Measurements from ENCODE around the gene ECE2.

ECE2 gene

GRCh38 chr3:184315543-184315867, 39.7 kb downstream of the ECE2 start:
- no peak for DNase-seq

GRCh38 chr3:184315871-184316661, 40.2 kb downstream of the ECE2 start:
- no peak for DNase-seq

- no peak for DNase-seq
Measured at GRCh38 chr3:184316792-184317191, 41.0 kb downstream of the ECE2 start.

- DNase-seq: no peak
Measured at GRCh38 chr3:184317201-184317600, 41.4 kb downstream of the ECE2 start.

GRCh38 chr3:184320104-184320445, 44.3 kb downstream of the ECE2 start:
- DNase-seq: peak; percentile 90

GRCh38 chr3:184321666-184322065, 45.8 kb downstream of the ECE2 start:
- no peak for DNase-seq

GRCh38 chr3:184322731-184323487, 47.1 kb downstream of the ECE2 start:
- no peak for DNase-seq

GRCh38 chr3:184323696-184324095, 47.9 kb downstream of the ECE2 start:
- no peak for DNase-seq

GRCh38 chr3:184325269-184325668, 49.4 kb downstream of the ECE2 start:
- no peak for DNase-seq

GRCh38 chr3:184325715-184326369, 50.0 kb downstream of the ECE2 start:
- DNase-seq: no peak

- no peak for DNase-seq
Measured at GRCh38 chr3:184327171-184327570, 51.3 kb downstream of the ECE2 start.

GRCh38 chr3:184328516-184328915, 52.7 kb downstream of the ECE2 start:
- no peak for DNase-seq

GRCh38 chr3:184332370-184333090, 56.7 kb downstream of the ECE2 start:
- DNase-seq: no peak

GRCh38 chr3:184333190-184333589, 57.4 kb downstream of the ECE2 start:
- no peak for DNase-seq

GRCh38 chr3:184333700-184334099, 57.9 kb downstream of the ECE2 start:
- DNase-seq: no peak

- DNase-seq: no peak
Measured at GRCh38 chr3:184334470-184335158, 58.8 kb downstream of the ECE2 start.

GRCh38 chr3:184335291-184335660, 59.5 kb downstream of the ECE2 start:
- no peak for DNase-seq

- DNase-seq: peak; percentile 92
Measured at GRCh38 chr3:184335661-184336546, 60.1 kb downstream of the ECE2 start.

- peak; percentile 60 for DNase-seq
Measured at GRCh38 chr3:184336547-184337398, 61.0 kb downstream of the ECE2 start.

GRCh38 chr3:184337399-184337714, 61.5 kb downstream of the ECE2 start, which contains the start of gene FAM131A:
Gene FAM131A (plus strand): TSS chr3:184337600. CDS start chr3:184337631, 31 bp downstream.
- peak; percentile 85 for DNase-seq

GRCh38 chr3:184337981-184338380, 62.2 kb downstream of the ECE2 start:
- no peak for DNase-seq
